ENCODE results near the gene CEBPA.
"Not testable (repeated sequence)": the region's sequence is repeated elsewhere in the genome, so short reads cannot be mapped to it uniquely, and the experiment has no call there.

Gene CEBPA

DNA sequence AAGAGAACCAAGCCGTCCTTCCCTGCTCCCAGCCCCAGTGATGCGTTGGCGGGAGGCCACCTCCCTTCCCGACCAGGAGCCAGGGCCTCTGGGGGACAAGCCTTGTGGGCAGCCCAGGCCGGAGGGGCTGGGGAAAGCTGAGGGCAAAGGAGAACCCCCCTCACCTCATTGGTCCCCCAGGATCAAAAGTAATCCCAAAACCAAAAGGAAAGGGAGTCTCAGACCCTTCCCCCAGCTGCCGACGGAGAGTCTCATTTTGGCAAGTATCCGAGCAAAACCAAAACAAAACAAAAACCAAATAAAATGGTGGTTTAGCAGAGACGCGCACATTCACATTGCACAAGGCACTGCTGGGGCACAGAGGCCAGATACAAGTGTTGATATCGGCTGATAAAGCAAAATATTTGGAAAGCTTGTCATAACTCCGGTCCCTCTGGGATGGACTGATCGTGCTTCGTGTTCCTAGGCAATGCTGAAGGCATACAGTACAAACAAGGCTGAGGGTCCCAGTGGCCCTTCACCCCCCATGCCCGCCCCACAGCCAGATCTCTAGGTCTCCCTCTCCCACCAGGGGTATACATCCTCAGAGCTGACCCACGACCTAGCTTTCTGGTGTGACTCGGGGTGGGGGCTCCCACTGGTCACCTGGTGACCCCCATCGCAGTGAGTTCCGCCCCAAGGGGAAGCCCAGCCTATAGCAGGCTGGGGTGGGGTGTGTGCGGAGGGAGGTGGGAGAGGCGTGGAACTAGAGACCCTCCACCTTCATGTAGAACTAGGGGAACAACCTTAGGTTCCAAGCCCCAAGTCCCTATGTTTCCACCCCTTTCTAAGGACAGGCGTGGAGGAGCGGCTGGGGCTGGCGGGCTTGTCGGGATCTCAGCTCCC lies 2.1 kb downstream of the CEBPA start:
- no peak for DNase-seq

DNA sequence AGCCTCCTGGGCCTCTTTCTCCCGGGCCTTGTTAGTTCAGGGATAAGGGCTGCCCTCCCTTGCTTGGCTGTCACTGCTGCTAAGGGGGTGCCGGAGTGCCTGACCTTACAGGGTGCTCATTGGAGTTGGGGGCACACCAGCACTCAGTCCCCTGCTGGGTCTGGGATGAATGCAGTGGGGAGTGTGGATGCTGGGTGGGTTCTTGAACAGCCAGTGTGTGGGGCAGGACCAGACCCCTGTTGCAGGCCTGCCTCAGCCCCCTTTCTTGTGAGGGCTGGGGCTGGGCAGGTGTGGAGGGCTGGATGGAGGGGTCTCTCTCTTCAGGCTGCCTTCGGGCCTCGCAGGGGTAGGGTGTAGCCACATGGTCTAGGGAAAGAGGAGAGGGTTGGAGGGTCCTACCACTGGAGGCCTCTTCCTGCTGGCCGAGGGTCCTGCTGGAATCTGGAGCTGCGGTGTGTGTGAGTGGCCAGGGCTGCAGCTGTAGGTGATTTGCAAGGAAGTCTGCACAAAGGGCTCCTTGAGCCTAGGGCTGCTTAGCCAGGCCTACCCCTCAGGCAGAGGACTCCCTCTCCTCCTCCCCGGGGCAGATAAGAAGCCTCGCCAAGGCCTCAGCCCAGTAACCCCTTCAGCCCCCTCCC lies 3.2 kb downstream of the CEBPA start:
- DNase-seq, result no peak

GRCh38 chr19:33298146-33298911 lies 4.0 kb downstream of the CEBPA start:
- no peak for DNase-seq

- no peak for DNase-seq
Observed at GRCh38 chr19:33297401-33298145, 4.8 kb downstream of the CEBPA start.

- DNase-seq, result no peak
Observed at GRCh38 chr19:33296488-33296971, 5.8 kb downstream of the CEBPA start.

GRCh38 chr19:33295621-33296487 lies 6.5 kb downstream of the CEBPA start:
- DNase-seq, result no peak

DNA sequence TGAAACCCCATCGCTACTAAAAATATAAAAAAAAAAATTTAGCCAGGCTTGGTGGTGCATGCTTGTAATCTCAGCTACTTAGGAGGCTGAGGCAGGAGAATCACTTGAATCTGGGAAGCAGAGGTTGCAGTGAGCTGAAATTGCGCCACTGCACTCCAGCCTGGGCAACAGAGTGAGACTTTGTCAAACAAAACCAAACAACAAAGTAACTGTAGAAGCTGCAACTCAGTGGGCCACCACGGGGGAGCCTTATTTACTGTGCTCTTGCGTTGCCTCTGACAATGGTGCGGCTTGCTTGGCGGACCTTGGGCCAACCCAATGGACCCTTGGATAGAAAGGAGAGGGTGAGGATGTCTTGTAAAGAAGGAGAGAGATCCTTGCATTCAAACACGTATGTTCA lies 7.3 kb downstream of the CEBPA start:
- not testable (repeated sequence) for DNase-seq

DNA sequence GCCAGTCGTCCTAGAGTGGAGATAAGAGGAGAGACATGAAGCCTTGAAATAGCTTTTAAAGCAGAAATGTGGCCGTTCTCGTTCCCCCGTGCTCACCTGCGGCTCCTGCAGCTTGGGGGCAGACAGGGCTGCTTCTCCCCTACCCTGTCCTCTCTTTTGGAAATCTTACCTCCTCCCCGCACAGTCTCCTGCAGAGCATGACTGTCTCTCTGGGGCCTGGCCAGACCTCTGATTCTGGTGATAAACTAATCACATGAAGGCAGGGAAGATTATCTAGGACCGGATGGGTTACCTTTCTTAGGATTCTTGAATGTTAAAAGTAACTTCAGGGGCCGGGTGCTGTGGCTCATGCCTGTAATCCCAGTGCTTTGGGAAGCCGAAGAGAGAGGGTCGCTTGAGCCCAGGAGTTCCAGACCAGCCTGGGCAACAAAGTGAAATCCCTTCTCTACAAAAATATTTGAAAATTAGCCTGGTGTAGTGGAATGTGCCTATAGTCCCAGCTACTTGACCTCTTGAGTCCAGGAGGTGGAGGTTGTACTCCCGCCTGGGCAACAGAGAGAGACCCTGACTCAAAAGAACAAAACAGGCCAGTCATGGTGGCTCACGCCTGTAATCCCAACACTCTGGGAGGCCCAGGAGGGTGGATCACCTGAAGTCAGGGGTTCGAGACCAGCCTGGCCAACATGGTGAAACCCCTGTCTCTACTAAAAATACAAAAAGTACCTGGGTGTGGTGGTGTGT lies 8.1 kb downstream of the CEBPA start:
- no peak for DNase-seq

GRCh38 chr19:33293255-33294057 lies 8.9 kb downstream of the CEBPA start:
- DNase-seq, result no peak

GRCh38 chr19:33292595-33293254 lies 9.6 kb downstream of the CEBPA start:
- no peak for DNase-seq

- no peak for DNase-seq
Observed at GRCh38 chr19:33291623-33292534, 10.5 kb downstream of the CEBPA start.

DNA sequence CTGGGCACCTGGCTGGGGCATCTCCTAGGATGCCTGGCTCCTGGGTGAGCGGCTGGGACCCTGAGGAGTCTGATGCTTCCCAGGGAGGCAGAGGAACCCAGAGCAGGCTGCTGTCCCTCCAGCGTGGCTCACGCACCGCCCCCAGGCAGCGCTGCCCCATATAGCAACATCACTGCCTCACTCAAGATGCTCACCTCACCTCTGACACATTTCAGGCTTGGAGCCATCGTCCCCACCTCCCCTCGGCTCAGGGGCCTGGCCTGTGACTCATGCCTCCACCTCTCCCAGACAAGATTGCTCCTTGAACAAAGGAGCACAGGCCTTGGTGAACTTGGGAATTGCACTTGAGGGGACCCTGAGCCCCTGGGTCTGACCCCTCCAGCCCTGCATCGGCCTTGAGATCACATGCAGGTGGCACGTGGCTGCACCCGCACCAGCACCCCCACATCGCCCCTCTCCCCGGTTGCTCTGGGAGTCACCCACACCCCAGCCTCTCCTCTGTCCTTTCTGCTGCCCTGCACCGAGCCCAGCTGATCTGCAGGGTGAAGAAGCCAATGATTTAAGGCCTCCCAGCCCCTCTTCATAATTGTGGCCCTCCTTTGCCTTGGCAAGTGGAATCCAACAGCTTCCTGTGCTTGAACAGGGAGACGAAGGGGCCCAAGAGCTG lies 11.2 kb downstream of the CEBPA start:
- no peak for DNase-seq

DNA sequence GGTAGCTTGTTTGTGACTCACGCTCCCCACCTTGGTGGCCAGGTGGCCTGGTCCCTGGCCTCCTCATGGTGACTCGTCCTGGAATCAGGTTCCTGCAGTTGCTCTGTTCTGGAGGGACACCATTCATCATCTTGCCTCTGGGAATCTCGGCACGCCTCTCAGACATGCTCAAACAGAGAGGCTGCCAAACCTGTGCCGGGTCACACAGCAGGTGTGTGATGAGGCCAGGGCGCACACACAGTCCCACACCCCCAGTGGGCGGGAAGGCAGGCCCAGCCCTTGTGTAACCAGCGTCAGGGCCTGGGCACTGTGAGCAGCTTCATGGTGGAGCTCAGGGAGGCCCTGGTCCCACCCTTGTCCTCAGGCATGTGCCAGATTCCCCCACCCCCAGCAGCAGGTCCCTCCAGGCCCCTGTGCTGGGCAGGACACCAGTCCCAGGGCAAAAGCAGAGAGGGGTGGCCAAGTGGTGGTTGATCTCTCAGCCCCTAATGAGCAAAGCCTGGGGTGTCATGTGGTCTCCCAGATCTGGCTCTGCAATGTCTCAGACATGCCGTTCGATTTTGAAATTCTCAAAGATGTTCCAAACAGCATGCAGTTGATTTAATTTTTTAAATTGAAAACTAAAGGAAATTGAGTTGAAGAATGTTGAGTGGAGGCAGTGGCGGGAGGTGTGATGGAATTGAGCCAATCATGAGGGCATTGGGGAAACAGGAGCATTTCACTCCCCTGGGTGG lies 12.1 kb downstream of the CEBPA start:
- DNase-seq, result no peak

DNA sequence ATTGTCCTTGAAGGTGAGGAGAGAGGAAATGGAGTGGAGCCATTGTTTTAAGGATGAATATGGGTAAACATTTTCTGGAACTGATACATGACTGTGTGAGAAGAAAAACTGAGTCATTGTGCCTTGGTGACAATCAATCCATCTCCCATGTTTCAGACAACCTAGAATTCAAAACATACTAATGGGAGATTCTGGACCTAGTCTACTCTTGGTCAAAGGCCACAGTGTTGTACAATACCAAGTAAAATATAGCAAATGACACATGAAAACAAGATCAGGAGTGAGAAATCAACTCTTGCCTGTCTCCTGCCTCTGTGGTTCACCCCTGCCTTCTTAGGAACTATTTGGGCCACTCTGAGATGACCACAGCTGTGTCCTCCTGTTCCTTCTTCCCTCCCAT lies 13.1 kb downstream of the CEBPA start:
- DNase-seq, result no peak

DNA sequence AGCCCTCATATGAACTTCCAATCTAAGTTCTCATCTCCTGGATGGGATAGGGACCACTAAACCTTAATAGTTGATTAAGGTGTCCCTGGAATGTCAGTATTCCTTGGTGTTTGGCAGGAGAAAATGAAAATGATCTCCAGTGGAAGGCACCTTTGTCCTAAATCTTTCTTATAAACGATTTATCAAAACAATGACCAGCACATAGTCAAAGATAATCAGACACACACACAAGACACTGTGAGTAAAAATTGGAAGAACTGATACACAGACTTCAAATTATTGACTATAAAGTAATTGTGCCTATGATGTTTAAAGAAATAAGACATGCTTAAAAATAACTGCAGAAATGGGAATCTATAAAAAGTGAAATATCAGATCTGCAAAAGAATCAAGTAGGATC lies 13.7 kb downstream of the CEBPA start:
- no peak for DNase-seq

DNA sequence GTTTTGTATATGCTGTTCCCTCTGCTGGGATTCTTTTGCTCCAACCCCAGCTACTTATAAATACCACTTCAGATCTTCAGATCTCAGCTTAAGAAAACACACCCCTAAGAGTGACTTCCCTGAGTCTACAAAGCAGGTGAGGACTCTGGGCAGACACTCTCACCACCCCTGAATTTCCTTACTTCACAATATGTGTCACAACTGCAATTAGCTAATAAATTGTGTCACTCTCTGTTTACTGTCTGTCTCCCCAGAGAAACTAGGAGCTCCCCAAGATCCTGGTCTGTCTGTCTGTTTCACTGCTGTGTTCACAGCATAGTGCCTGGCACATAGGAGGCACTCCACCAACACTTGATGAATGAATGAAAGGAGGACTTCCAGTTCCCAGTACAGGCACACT lies 14.4 kb downstream of the CEBPA start:
- DNase-seq, result no peak

DNA sequence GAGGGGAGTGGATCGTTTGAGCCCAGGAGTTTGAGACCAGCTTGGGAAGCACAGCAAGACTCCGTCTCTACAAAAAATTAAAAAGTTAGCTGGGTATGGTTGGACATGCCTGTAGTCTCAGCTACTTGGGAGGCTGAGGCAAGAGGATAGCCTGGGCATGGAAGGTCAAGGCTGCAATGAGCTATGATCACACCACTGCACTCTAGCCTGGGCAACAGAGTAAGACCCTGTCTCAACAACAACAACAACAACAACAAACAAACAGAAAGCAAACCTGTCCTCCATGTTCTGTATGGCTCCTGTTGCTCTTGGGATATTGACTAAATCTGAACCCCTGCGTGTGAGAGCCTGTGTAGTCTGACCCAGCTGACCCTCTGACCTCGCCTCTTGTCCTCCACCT lies 14.9 kb downstream of the CEBPA start:
- no peak for DNase-seq

All from activated CD4-positive, alpha-beta T cell treated with anti-CD3 and anti-CD28 coated beads for 4 hours (primary cell).